ENCODE results near the gene ITIH4.

The ITIH4 gene

GRCh38 chr3:52769786-52770455 lies 60.6 kb downstream of the ITIH4 start:
- Histone ChIP-seq H3K4me1 (ENCODE audit: insufficient read depth, low read length) (peaks cover 6% of the 10 kb centered on the region; the same call in 1 of the 2 replicates), H3K27ac (ENCODE audit: low read length) (peak overlapping the region; percentile 40), H3K9ac (ENCODE audit: low read depth, low read length) (peak overlapping the region; percentile 99), H3K36me3 (ENCODE audit: insufficient read depth, low read depth, low read length) (peaks cover 30% of the 10 kb centered on the region), H3K27me3 (ENCODE audit: insufficient read depth, low read length) (no peaks in the 10 kb centered on the region; the same call in 1 of the 2 replicates), H3K4me3 (ENCODE audit: low read length) (peak overlapping the region; percentile 94), H3K9me3 (ENCODE audit: insufficient read depth, low read depth, low read length) (no peaks in the 10 kb centered on the region)

DNA sequence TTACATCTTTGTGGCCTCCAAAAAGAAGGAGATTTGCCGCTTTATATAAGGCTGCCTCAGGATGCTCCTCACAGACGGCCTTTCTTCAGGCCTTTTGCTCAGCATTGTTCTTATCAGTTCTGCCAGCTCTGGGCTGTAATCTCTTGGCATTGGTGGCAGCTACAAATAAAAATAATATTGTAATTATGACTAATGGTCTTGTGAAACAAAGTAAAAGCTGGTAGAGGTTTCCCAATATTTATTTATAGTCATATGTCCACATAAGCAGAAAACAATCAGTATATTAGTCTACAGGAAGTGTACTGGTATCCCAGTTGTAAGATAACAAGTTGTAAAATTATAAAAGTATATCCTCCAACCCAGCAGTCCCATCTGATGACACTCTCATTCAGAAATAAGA lies 67.0 kb downstream of the ITIH4 start:
- no peaks in the 10 kb centered on the region for H3K27me3 ChIP-seq (ENCODE audit: insufficient read depth, low read length)
- peaks cover 83% of the 10 kb centered on the region for H3K36me3 ChIP-seq (ENCODE audit: insufficient read depth, low read depth, low read length)
- no peak overlapping the region for H3K27ac ChIP-seq (ENCODE audit: low read length)
- H3K9me3 ChIP-seq (ENCODE audit: insufficient read depth, low read depth, low read length) = no peaks in the 10 kb centered on the region
- no peak overlapping the region for H3K4me3 ChIP-seq (ENCODE audit: low read length)
- H3K9ac ChIP-seq (ENCODE audit: low read depth, low read length) = no peak overlapping the region
- no peaks in the 10 kb centered on the region for H3K4me1 ChIP-seq (ENCODE audit: insufficient read depth, low read length)
